DOHH2 (cell line): ENCODE data around the gene DNAJC17.

Experiments
- H3F3A ChIP-seq: fragments of 200-600 bp; sonication (generic), shearing (Covaris generic); 2 replicates; pipeline ENCODE4 v1.6.0; 2016; ENCODE audit warnings: antibody characterized with exemption, mild to moderate bottlenecking; ENCODE audit not compliant: control insufficient read depth, insufficient read depth
- H3K27ac ChIP-seq: fragments of 200-600 bp; sonication (generic); 2 replicates; pipeline ENCODE4 v1.5.1; 2014; ENCODE audit warnings: low read depth, mild to moderate bottlenecking, low read length, moderate library complexity
- H3K27me3 ChIP-seq: fragments of 200-600 bp; sonication (generic); 2 replicates; pipeline ENCODE4 v1.6.1; 2014; ENCODE audit warnings: mild to moderate bottlenecking, low read length, mixed read lengths; ENCODE audit not compliant: control insufficient read depth
- H3K36me3 ChIP-seq: fragments of 200-600 bp; sonication (generic); 2 replicates; pipeline ENCODE4 v1.6.1; 2014; ENCODE audit warnings: mild to moderate bottlenecking, low read length, moderate library complexity, mixed read lengths; ENCODE audit not compliant: control insufficient read depth
- H3K4me1 ChIP-seq: fragments of 200-600 bp; sonication (generic); 2 replicates; pipeline ENCODE4 v1.6.1; 2014; ENCODE audit warnings: mild to moderate bottlenecking, low read length, mixed read lengths; ENCODE audit not compliant: control insufficient read depth
- H3K4me2 ChIP-seq: fragments of 200-600 bp; sonication (generic); 2 replicates; pipeline ENCODE4 v1.6.0; 2014; ENCODE audit warnings: mild to moderate bottlenecking, low read length, moderate library complexity
- H3K4me3 ChIP-seq: fragments of 200-600 bp; sonication (generic); 2 replicates; pipeline ENCODE4 v1.5.1; 2014; ENCODE audit warnings: mild to moderate bottlenecking, low read length, mixed read lengths
- H3K79me2 ChIP-seq: fragments of 200-600 bp; sonication (generic); 2 replicates; pipeline ENCODE4 v1.6.1; 2014; ENCODE audit warnings: mild to moderate bottlenecking, low read length, mixed read lengths; ENCODE audit not compliant: control insufficient read depth
- H3K9me2 ChIP-seq: fragments of 200-600 bp; sonication (generic); replicated peaks from 2 replicates; pipeline ENCODE4 v1.6.1; 2014; ENCODE audit warnings: mild to moderate bottlenecking, low read length, mixed read lengths; ENCODE audit not compliant: control insufficient read depth
- H3K9me3 ChIP-seq: fragments of 200-600 bp; sonication (generic); 2 replicates; pipeline ENCODE4 v1.6.1; 2014; ENCODE audit warnings: antibody characterized with exemption, low read length, mixed read lengths; ENCODE audit not compliant: control insufficient read depth, insufficient read depth
- H4K20me1 ChIP-seq: fragments of 200-600 bp; sonication (generic); 2 replicates; pipeline ENCODE4 v1.6.0; 2014; ENCODE audit warnings: low read depth, mild to moderate bottlenecking, antibody characterized with exemption, low read length, moderate library complexity; ENCODE audit not compliant: control insufficient read depth, insufficient read depth
- EZH2phosphoT487 ChIP-seq: fragments of 200-600 bp; sonication (generic); IDR thresholded peaks from 2 replicates; pipeline ENCODE4 v1.6.1; 2017; ENCODE audit warnings: borderline replicate concordance, mild to moderate bottlenecking, antibody characterized with exemption, low read length, moderate library complexity, mixed read lengths
- TF ChIP-seq, protein P1 (sequence below): fragments of 200-600 bp; sonication (generic); IDR thresholded peaks from one replicate; pipeline ENCODE4 v1.5.1; 2014; ENCODE audit warnings: antibody characterized with exemption, mild to moderate bottlenecking, low read depth, low read length; ENCODE audit not compliant: poor library complexity, severe bottlenecking

The DNAJC17 gene

DNA sequence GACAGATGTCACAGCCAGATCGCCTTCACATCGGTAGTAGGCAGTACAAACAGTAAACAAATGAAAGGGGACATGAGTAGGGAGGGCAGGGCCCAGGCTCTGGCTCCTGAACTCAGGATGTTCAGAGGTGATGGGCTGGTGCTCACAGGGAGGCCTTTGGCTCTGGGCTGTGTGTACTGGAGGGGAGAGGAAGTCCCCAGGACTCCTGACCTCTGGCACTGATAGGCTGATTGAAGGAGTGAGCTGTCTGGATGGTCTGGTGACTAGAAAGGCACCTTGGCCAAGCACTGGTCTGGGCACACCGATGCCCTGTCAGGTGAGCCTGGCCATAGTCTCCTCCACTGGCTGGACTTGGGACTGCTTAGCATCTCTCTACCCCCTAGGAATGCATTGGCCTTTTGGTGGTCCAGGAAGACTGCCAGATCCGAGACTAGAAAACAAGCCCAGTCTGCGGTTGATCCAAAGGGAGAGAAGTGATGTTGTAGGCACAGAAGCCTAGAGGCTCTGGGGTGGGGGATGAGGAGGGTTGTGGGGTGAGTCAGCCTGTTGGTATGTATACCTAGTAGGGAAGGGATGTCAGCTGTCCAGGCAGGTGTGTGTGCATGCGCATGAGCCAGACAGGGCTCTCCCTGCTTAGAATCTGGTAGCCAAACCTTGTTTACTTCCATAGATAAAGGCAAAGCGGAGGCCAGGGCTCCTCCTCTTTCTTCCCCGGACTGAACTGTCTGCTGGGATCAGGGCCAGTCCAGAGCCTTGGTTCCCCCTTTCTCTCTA, 38.4 kb upstream of the DNAJC17 start:
- H3K4me3 ChIP-seq: peak overlapping the region; percentile 60

DNA sequence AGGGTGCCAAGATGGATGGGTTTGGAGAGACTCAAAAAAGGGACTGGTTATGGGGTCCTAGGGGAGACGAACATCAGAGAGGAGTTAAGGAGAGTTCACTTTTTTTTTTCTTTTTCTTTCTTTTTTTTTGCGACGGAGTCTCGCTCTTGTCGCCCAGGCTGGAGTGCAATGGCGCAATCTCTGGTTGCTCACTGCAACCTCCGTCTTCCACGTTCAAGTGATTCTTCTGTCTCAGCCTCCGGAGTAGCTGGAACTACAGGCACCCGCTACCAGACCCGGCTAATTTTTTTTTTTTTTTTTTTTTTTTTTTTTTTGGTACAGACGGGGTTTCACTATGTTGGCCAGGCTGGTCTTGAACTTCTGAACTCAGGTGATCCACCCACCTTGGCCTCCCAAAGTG, 37.8 kb upstream of the DNAJC17 start:
- no peak overlapping the region for H3K27ac ChIP-seq
- peaks cover 47% of the 10 kb centered on the region for H3K4me1 ChIP-seq
- peak overlapping the region; percentile 71 for H3K4me2 ChIP-seq
- H3K27me3 ChIP-seq: peaks cover 11% of the 10 kb centered on the region
- peak overlapping the region; percentile 79 for H3K4me3 ChIP-seq
- no peaks in the 10 kb centered on the region for H3K9me3 ChIP-seq
- no peaks in the 10 kb centered on the region for H3K9me2 ChIP-seq
- H4K20me1 ChIP-seq: no peaks in the 10 kb centered on the region
- H3K36me3 ChIP-seq: no peaks in the 10 kb centered on the region
- peaks cover 3% of the 10 kb centered on the region for H3F3A ChIP-seq
- TF ChIP-seq, protein P1, sequence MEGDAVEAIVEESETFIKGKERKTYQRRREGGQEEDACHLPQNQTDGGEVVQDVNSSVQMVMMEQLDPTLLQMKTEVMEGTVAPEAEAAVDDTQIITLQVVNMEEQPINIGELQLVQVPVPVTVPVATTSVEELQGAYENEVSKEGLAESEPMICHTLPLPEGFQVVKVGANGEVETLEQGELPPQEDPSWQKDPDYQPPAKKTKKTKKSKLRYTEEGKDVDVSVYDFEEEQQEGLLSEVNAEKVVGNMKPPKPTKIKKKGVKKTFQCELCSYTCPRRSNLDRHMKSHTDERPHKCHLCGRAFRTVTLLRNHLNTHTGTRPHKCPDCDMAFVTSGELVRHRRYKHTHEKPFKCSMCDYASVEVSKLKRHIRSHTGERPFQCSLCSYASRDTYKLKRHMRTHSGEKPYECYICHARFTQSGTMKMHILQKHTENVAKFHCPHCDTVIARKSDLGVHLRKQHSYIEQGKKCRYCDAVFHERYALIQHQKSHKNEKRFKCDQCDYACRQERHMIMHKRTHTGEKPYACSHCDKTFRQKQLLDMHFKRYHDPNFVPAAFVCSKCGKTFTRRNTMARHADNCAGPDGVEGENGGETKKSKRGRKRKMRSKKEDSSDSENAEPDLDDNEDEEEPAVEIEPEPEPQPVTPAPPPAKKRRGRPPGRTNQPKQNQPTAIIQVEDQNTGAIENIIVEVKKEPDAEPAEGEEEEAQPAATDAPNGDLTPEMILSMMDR: no peak
- TF ChIP-seq EZH2phosphoT487: no peak
- H3K79me2 ChIP-seq: peaks cover 4% of the 10 kb centered on the region; the same call in 1 of the 2 replicates

More for the DNA sequence above, 38.4 kb upstream of the DNAJC17 start:
- peaks cover 3% of the 10 kb centered on the region for H3F3A ChIP-seq
- no peaks in the 10 kb centered on the region for H4K20me1 ChIP-seq
- H3K9me2 ChIP-seq: no peaks in the 10 kb centered on the region
- no peaks in the 10 kb centered on the region for H3K9me3 ChIP-seq
- TF ChIP-seq EZH2phosphoT487: no peak
- TF ChIP-seq, protein P1: no peak
- H3K4me1 ChIP-seq: peaks cover 47% of the 10 kb centered on the region
- H3K79me2 ChIP-seq: peaks cover 4% of the 10 kb centered on the region; the same call in 1 of the 2 replicates
- H3K27ac ChIP-seq: no peak overlapping the region
- no peaks in the 10 kb centered on the region for H3K36me3 ChIP-seq
- H3K27me3 ChIP-seq: peaks cover 11% of the 10 kb centered on the region
- peak overlapping the region; percentile 71 for H3K4me2 ChIP-seq

DNA sequence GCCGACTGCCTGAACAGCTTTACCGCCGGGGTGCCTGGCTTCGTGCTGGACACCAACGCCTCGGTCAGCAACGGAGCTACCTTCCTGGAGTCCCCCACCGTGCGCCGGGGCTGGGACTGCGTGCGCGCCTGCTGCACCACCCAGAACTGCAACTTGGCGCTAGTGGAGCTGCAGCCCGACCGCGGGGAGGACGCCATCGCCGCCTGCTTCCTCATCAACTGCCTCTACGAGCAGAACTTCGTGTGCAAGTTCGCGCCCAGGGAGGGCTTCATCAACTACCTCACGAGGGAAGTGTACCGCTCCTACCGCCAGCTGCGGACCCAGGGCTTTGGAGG, 37.4 kb upstream of the DNAJC17 start:
- H3K9me3 ChIP-seq: no peaks in the 10 kb centered on the region
- H3F3A ChIP-seq: peaks cover 3% of the 10 kb centered on the region
- peaks cover 11% of the 10 kb centered on the region for H3K27me3 ChIP-seq
- H3K27ac ChIP-seq: no peak overlapping the region
- peaks cover 4% of the 10 kb centered on the region; the same call in 1 of the 2 replicates for H3K79me2 ChIP-seq
- no peaks in the 10 kb centered on the region for H3K9me2 ChIP-seq
- H3K4me2 ChIP-seq: peak overlapping the region; percentile 71
- TF ChIP-seq, protein P1: no peak
- TF ChIP-seq EZH2phosphoT487: no peak
- H3K4me3 ChIP-seq: peak overlapping the region; percentile 79
- no peaks in the 10 kb centered on the region for H4K20me1 ChIP-seq
- H3K4me1 ChIP-seq: peaks cover 47% of the 10 kb centered on the region
- no peaks in the 10 kb centered on the region for H3K36me3 ChIP-seq
